HEK293 (cell line): ENCODE measurements around the gene COBL.

Source experiments
- GLIS1 ChIP-seq: fragments of 450-650 bp; formaldehyde crosslinking; IDR thresholded peaks from 2 replicates; pipeline ENCODE4 v1.5.1; 2016; ENCODE audit warnings: missing biosample characterization, missing genetic modification characterization
- HIC1 ChIP-seq: fragments of 450-650 bp; formaldehyde crosslinking; IDR thresholded peaks from 2 replicates; pipeline ENCODE4 v1.5.1; 2016; ENCODE audit warnings: missing biosample characterization, missing genetic modification characterization
- HOXD13 ChIP-seq: sonication (generic); formaldehyde crosslinking; IDR thresholded peaks from 2 replicates; pipeline ENCODE4 v1.8.0; 2022; ENCODE audit warnings: missing genetic modification reagents, borderline replicate concordance
- IKZF3 ChIP-seq: fragments of 450-650 bp; IDR thresholded peaks from 2 replicates; pipeline ENCODE4 v1.5.0; 2018; ENCODE audit warnings: missing biosample characterization, mild to moderate bottlenecking, missing genetic modification characterization, moderate library complexity
- KLF17 ChIP-seq: fragments of 450-650 bp; formaldehyde crosslinking; IDR thresholded peaks from 2 replicates; pipeline ENCODE4 v1.5.1; 2016; ENCODE audit warnings: missing biosample characterization, missing genetic modification characterization
- OSR2 ChIP-seq: fragments of 450-650 bp; formaldehyde crosslinking; IDR thresholded peaks from 2 replicates; pipeline ENCODE4 v1.5.1; 2016; ENCODE audit warnings: missing biosample characterization, missing genetic modification characterization
- SP2 ChIP-seq: fragments of 450-650 bp; formaldehyde crosslinking; IDR thresholded peaks from 2 replicates; pipeline ENCODE4 v1.5.1; 2016; ENCODE audit warnings: missing biosample characterization, missing genetic modification characterization
- WT1 ChIP-seq: fragments of 450-650 bp; formaldehyde crosslinking; IDR thresholded peaks from 2 replicates; pipeline ENCODE4 v1.5.1; 2016; ENCODE audit warnings: missing biosample characterization, missing genetic modification characterization
- ZBTB1 ChIP-seq: fragments of 450-650 bp; formaldehyde crosslinking; IDR thresholded peaks from 2 replicates; pipeline ENCODE4 v1.5.1; 2016; ENCODE audit warnings: missing biosample characterization, missing genetic modification characterization
- ZBTB10 ChIP-seq: fragments of 450-650 bp; formaldehyde crosslinking; IDR thresholded peaks from 2 replicates; pipeline ENCODE4 v1.5.1; 2016; ENCODE audit warnings: missing biosample characterization, missing genetic modification characterization
- ZBTB6 ChIP-seq: fragments of 450-650 bp; formaldehyde crosslinking; IDR thresholded peaks from 2 replicates; pipeline ENCODE4 v1.5.1; 2017; ENCODE audit warnings: missing biosample characterization, missing genetic modification characterization
- ZFP37 ChIP-seq: fragments of 450-650 bp; formaldehyde crosslinking; IDR thresholded peaks from 2 replicates; pipeline ENCODE4 v1.5.1; 2016; ENCODE audit warnings: missing biosample characterization, missing genetic modification characterization
- ZFP41 ChIP-seq: fragments of 450-650 bp; formaldehyde crosslinking; IDR thresholded peaks from 2 replicates; pipeline ENCODE4 v1.5.1; 2016; ENCODE audit warnings: missing biosample characterization, missing genetic modification characterization, borderline replicate concordance
- ZNF112 ChIP-seq: fragments of 450-650 bp; formaldehyde crosslinking; IDR thresholded peaks from 2 replicates; pipeline ENCODE4 v1.5.0; 2017; ENCODE audit warnings: missing biosample characterization, missing genetic modification characterization
- ZNF133 ChIP-seq: fragments of 450-650 bp; formaldehyde crosslinking; IDR thresholded peaks from 2 replicates; pipeline ENCODE4 v1.5.1; 2016; ENCODE audit warnings: missing biosample characterization, missing genetic modification characterization
- ZNF16 ChIP-seq: fragments of 450-650 bp; formaldehyde crosslinking; IDR thresholded peaks from 2 replicates; pipeline ENCODE4 v1.5.1; 2016; ENCODE audit warnings: low read depth, missing biosample characterization, missing genetic modification characterization
- ZNF24 ChIP-seq: fragments of 450-650 bp; formaldehyde crosslinking; IDR thresholded peaks from 2 replicates; pipeline ENCODE4 v1.5.1; 2016; ENCODE audit warnings: missing biosample characterization, missing genetic modification characterization
- ZNF335 ChIP-seq: fragments of 450-650 bp; formaldehyde crosslinking; conservative IDR thresholded peaks from 2 replicates; pipeline ENCODE4 v1.5.1; 2016; ENCODE audit warnings: missing biosample characterization, missing genetic modification characterization
- ZNF362 ChIP-seq: fragments of 450-650 bp; formaldehyde crosslinking; IDR thresholded peaks from 2 replicates; pipeline ENCODE4 v1.5.1; 2016; ENCODE audit warnings: missing biosample characterization, missing genetic modification characterization
- ZNF488 ChIP-seq: fragments of 450-650 bp; formaldehyde crosslinking; IDR thresholded peaks from 2 replicates; pipeline ENCODE4 v1.5.1; 2016; ENCODE audit warnings: missing biosample characterization, missing genetic modification characterization
- ZNF518A ChIP-seq: fragments of 450-650 bp; formaldehyde crosslinking; conservative IDR thresholded peaks from 2 replicates; pipeline ENCODE4 v1.5.1; 2016; ENCODE audit warnings: low read depth, missing biosample characterization, missing genetic modification characterization
- ZNF785 ChIP-seq: fragments of 450-650 bp; formaldehyde crosslinking; IDR thresholded peaks from 2 replicates; pipeline ENCODE4 v1.5.1; 2016; ENCODE audit warnings: missing biosample characterization, missing genetic modification characterization

COBL gene

GRCh38 chr7:51315393-51316261, 982 bp downstream of the COBL start (continued):
- peak; percentile 84 for TF ChIP-seq ZNF335
- TF ChIP-seq ZBTB1 = no peak
- TF ChIP-seq OSR2 = no peak
- no peak for TF ChIP-seq ZBTB6 (tag by site-specific recombination)
- TF ChIP-seq WT1 (tag by site-specific recombination) = no peak
- TF ChIP-seq ZNF785 (tag by site-specific recombination) = no peak
- TF ChIP-seq GLIS1 = peak; percentile 15; the same call in 1 of the 2 replicates
- peak; percentile 30; the same call in 1 of the 2 replicates for TF ChIP-seq IKZF3
- no peak for TF ChIP-seq ZFP37 (tag by site-specific recombination)
- TF ChIP-seq ZNF133 (tag by site-specific recombination) = no peak
- TF ChIP-seq ZNF16 (tag by site-specific recombination) = no peak
- TF ChIP-seq KLF17 (tag by site-specific recombination) = no peak
- TF ChIP-seq ZFP41 (tag by site-specific recombination) = no peak
- TF ChIP-seq HIC1 (tag by site-specific recombination) = no peak
- TF ChIP-seq ZNF488 = no peak
- TF ChIP-seq ZNF518A (tag by site-specific recombination) = no peak
- 0 out of 2 replicates have a peak, but pooled peaks have one; percentile 16 for TF ChIP-seq ZBTB10 (tag by site-specific recombination)
- TF ChIP-seq SP2 (tag by site-specific recombination) = no peak
- no peak for TF ChIP-seq ZNF24 (tag by site-specific recombination)
- no peak for TF ChIP-seq ZNF112 (tag by site-specific recombination)
- TF ChIP-seq ZNF362 = no peak
- no peak for TF ChIP-seq HOXD13
